Measurements from ENCODE around the gene TMEM221.
"Not testable (repeated sequence)": the region's sequence is repeated elsewhere in the genome, so short reads cannot be mapped to it uniquely, and the experiment has no call there.

The TMEM221 gene

GRCh38 chr19:17448131-17448967 lies at the start of gene TMEM221:
TSS of gene TMEM221 (minus strand) at chr19:17448668. CDS start at chr19:17448462, 206 bp downstream.
- DNase-seq (ENCODE audit: low spot score): peak; percentile 72

DNA sequence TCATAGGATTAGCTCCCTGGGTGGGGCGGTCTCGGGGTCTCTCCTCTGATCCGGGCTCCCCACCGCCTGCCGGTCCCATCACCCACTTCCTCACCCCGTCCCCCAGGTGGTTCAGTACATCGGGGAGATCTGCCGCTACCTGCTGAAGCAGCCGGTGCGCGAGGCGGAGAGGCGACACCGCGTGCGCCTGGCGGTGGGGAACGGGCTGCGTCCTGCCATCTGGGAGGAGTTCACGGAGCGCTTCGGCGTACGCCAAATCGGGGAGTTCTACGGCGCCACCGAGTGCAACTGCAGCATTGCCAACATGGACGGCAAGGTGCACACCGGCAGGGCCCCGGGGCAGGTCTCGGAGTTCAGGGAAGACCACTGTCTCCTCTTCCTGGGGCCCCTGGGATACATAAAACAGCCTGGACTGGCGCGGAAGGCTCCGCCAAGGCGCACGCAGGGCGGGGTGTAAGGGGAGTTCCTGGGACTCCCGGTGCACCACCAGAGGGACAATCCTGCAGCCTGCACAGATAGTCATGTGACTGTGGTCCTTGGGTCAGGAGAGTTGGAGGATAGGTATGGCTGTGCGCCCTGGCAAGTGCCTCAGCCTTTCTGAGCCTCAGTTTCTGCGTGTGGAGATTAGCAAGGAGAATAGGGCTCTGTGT lies 48.8 kb upstream of the TMEM221 start:
- DNase-seq (ENCODE audit: low spot score): no peak

- peak; percentile 78 for DNase-seq (ENCODE audit: low spot score)
Measured at GRCh38 chr19:17496337-17496997, 48.0 kb upstream of the TMEM221 start.

DNA sequence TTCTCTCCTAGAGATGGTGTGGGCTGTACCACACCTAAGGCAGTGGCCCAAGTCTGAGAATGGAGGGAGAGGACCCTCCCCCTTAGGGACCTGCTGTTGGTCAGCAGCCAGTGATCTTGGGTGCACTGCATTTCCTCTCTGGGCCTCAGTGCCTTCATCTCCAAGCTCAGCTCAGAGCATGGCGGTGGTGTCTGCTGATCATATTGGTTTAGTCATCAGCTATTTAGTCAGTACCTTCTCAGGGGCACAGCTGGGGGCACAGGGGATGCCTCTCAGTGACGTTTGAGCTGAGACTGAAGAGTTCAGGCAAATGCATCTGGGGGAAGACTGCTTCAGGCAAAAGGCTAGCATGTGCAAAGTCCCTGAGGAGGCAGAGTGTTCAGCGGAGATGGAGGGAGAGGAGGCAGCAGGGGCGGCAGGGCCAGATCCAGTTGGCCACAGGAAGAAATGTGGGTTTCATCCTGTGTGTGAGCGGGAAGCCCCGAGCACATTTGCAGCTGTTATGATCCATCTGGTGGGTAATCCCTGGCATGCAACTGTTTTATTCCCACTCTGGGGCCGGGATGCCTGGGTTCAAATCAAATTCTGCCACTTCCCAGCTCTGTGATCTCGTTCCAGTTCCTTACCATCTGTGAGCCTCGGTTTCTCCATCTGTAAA lies 47.3 kb upstream of the TMEM221 start:
- no peak for DNase-seq (ENCODE audit: low spot score)

- no peak for DNase-seq (ENCODE audit: low spot score)
Measured at GRCh38 chr19:17491287-17491686, 42.8 kb upstream of the TMEM221 start.

DNA sequence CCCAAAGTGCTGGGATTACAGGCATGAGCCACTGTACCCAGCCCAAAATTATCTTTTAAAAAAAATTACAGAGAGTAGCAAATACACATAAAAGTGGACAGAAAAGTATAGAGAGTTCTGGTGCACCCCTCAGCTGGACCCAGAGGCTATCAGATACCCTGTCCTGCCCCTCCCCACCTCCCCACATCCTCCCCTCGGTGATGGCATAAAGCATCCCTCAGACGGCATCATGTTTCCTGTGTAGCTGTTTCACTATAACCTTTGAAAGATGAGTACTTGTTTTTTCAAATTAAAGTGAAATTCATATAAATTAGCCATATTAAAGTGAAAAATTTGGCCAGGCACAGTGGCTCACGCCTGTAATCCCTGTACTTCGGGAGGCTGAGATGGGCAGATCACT lies 41.9 kb upstream of the TMEM221 start:
- DNase-seq (ENCODE audit: low spot score): no peak

GRCh38 chr19:17489392-17490030 lies 41.0 kb upstream of the TMEM221 start:
- DNase-seq (ENCODE audit: low spot score): no peak

- DNase-seq (ENCODE audit: low spot score): no peak
Measured at GRCh38 chr19:17488593-17489391, 40.3 kb upstream of the TMEM221 start.

DNA sequence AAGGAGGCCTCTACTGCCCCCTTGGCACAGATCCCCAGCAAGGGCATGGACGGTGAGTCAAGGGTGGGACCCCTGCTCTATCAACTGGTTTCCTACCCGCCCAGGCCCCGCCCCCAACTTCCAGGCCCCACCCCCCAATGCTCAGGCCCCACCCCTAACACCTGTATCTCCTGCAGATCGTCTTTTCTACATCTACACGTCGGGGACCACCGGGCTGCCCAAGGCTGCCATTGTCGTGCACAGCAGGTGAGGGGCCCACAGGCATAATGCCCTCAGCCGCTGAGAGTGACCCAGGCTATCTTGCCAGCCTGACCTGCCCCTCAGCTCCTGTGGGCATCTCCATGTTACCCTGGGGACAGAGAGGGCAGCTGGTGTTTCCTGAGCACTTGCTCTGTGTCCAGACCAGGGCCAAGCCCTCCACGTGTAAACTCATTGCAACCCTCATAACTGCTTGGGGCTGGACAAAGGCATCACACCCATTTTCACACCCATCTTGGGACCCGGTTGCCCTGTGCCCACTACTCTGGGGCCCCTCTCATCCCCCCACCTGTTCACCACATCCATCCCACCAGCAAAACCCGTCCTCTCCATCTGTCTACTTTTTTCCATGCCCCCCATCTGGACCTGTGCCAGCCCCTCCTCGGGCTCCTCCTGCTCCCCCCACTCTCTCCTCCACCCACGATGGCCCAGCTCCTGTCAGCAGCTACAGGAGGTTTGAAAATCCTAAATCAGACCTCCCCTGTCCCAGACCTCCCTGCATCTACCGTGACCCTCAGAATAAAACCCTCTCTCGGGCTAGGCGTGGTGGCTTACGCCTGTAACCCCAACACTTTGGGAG lies 39.0 kb upstream of the TMEM221 start:
- DNase-seq (ENCODE audit: low spot score): no peak

DNA sequence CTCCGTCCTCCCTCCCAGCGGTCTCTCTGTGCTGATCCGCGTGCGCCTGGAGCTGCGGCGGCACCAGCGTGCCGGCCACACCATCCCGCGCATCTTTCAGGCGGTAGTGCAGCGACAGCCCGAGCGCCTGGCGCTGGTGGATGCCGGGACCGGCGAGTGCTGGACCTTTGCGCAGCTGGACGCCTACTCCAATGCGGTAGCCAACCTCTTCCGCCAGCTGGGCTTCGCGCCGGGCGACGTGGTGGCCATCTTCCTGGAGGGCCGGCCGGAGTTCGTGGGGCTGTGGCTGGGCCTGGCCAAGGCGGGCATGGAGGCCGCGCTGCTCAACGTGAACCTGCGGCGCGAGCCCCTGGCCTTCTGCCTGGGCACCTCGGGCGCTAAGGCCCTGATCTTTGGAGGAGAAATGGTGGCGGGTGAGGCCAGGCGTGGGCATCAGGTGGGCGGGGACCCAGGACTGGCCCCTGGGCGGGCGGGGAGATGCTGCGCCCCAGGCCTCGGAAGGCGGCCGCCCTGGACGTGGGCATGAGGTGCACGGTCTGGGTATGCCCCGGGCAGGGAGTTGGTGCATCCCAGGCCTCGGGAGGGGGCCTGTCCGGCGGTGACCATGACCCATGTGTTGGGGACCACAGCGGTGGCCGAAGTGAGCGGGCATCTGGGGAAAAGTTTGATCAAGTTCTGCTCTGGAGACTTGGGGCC lies 38.2 kb upstream of the TMEM221 start:
- DNase-seq (ENCODE audit: low spot score): no peak

GRCh38 chr19:17484520-17485185 lies 36.2 kb upstream of the TMEM221 start:
- no peak for DNase-seq (ENCODE audit: low spot score)

DNA sequence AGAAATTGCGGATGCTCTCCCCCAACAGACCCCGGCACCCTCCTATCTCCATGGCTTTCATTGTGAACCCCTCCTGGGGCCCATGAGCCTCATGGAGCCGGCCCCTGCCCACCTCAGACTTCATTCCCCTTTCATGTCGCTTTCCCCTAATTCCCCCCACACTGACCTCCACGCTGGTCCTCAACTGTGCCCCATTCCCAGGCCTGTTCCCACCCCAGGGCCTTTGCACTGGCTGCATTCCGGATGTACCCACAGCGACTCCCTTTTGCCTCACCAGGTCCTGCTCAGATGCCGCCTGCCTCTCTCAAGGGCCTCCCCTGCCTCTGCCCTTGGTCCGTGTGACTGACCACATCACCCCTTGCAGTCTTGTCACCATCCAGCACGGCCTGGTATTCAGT lies 35.1 kb upstream of the TMEM221 start:
- no peak for DNase-seq (ENCODE audit: low spot score)

- DNase-seq (ENCODE audit: low spot score): no peak
Measured at GRCh38 chr19:17482877-17483604, 34.6 kb upstream of the TMEM221 start.

DNA sequence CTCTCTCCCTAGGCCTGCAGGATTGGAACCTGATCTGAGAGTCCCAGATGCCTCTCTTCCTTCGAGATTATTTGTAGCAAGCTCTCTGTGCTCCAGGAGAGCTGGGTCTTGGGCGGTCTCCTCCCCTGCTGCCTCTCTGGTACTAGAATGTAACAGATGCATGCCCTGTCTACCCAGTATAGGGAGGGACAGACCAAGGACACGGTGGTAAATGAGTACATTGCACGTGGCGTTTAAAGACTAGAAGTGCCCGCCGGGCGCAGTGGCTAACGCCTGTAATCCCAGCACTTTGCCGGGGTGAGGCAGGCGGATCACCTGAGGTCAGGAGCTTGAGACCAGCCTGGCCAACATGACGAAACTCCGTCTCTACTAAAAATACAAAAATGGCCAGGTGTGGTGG lies 33.5 kb upstream of the TMEM221 start:
- DNase-seq (ENCODE audit: low spot score): no peak

GRCh38 chr19:17479325-17479791 lies 30.9 kb upstream of the TMEM221 start:
- DNase-seq (ENCODE audit: low spot score): peak; percentile 38

- peak; percentile 44 for DNase-seq (ENCODE audit: low spot score)
Measured at GRCh38 chr19:17475541-17476115, 27.2 kb upstream of the TMEM221 start.

- not testable (repeated sequence) for DNase-seq (ENCODE audit: low spot score)
Measured at GRCh38 chr19:17475011-17475540, 26.6 kb upstream of the TMEM221 start.
